HEK293T (cell line): ENCODE measurements around the gene CCDC180.

Experiments
- CTCF ChIA-PET: fragments of 350-600 bp; formaldehyde crosslinking; extraction: SDS; loops from one replicate; lab custom pipeline; 2021; ENCODE audit warnings: antibody characterized with exemption, inconsistent platforms; lab: Yijun Ruan, JAX
- POLR2A ChIA-PET: fragments of 350-600 bp; formaldehyde crosslinking; extraction: SDS; loops from one replicate; lab custom pipeline; 2020; ENCODE audit warnings: antibody characterized with exemption, inconsistent platforms; lab: Yijun Ruan, JAX
- DNase-seq: peaks from one replicate; pipeline ENCODE4 v3.0.0; 2012; ENCODE audit warnings: mixed read lengths; ENCODE audit errors: extremely low spot score
- ARNT ChIP-seq: fragments of 450-650 bp; IDR thresholded peaks from 2 replicates; pipeline ENCODE4 v1.6.1; 2017; ENCODE audit warnings: mild to moderate bottlenecking
- BHLHE40 ChIP-seq: fragments of 450-650 bp; IDR thresholded peaks from 2 replicates; pipeline ENCODE4 v1.6.1; 2016; ENCODE audit warnings: mild to moderate bottlenecking, moderate library complexity, borderline replicate concordance
- CTBP1 ChIP-seq: fragments of 450-650 bp; IDR thresholded peaks from 2 replicates; pipeline ENCODE4 v1.6.1; 2016; ENCODE audit warnings: borderline replicate concordance
- ELF4 ChIP-seq: fragments of 450-650 bp; IDR thresholded peaks from 2 replicates; pipeline ENCODE4 v1.6.1; 2017; ENCODE audit warnings: antibody characterized with exemption
- FOXA1 ChIP-seq: fragments of 450-650 bp; IDR thresholded peaks from 2 replicates; pipeline ENCODE4 v1.6.1; 2016; ENCODE audit warnings: mild to moderate bottlenecking
- FOXK2 ChIP-seq: fragments of 450-650 bp; IDR thresholded peaks from 2 replicates; pipeline ENCODE4 v1.6.1; 2016; ENCODE audit warnings: mild to moderate bottlenecking
- FOXM1 ChIP-seq: fragments of 450-650 bp; IDR thresholded peaks from 2 replicates; pipeline ENCODE4 v1.6.1; 2017; ENCODE audit warnings: mild to moderate bottlenecking, borderline replicate concordance
- HDGF ChIP-seq: fragments of 450-650 bp; IDR thresholded peaks from 2 replicates; pipeline ENCODE4 v1.6.1; 2017; ENCODE audit warnings: antibody characterized with exemption, borderline replicate concordance
- L3MBTL2 ChIP-seq: fragments of 450-650 bp; conservative IDR thresholded peaks from 2 replicates; pipeline ENCODE4 v1.6.1; 2016; ENCODE audit warnings: mild to moderate bottlenecking
- LEF1 ChIP-seq: fragments of 450-650 bp; IDR thresholded peaks from 2 replicates; pipeline ENCODE4 v1.6.1; 2017; ENCODE audit warnings: mild to moderate bottlenecking, borderline replicate concordance
- NFRKB ChIP-seq: fragments of 450-650 bp; IDR thresholded peaks from 2 replicates; pipeline ENCODE4 v1.6.1; 2016; ENCODE audit warnings: mild to moderate bottlenecking, moderate library complexity
- PKNOX1 ChIP-seq: fragments of 450-650 bp; IDR thresholded peaks from 2 replicates; pipeline ENCODE4 v1.6.1; 2016
- SP1 ChIP-seq: fragments of 450-650 bp; IDR thresholded peaks from 2 replicates; pipeline ENCODE4 v1.6.1; 2017
- SUZ12 ChIP-seq: fragments of 450-650 bp; IDR thresholded peaks from 2 replicates; pipeline ENCODE4 v1.6.1; 2016; ENCODE audit warnings: mild to moderate bottlenecking
- TARDBP ChIP-seq: fragments of 450-650 bp; IDR thresholded peaks from 2 replicates; pipeline ENCODE4 v1.6.1; 2016
- ZNF384 ChIP-seq: fragments of 450-650 bp; IDR thresholded peaks from 2 replicates; pipeline ENCODE4 v1.6.1; 2016

Gene CCDC180

GRCh38 chr9:97313746-97314145 lies 6.3 kb downstream of the CCDC180 start:
- DNase-seq, result no peak
- no peak for TF ChIP-seq PKNOX1
- TF ChIP-seq SP1, result no peak
- TF ChIP-seq L3MBTL2, result no peak
- TF ChIP-seq HDGF, result no peak
- no peak for TF ChIP-seq SUZ12
- TF ChIP-seq CTBP1, result no peak
- TF ChIP-seq NFRKB, result no peak
- TF ChIP-seq FOXK2, result no peak
- no peak for TF ChIP-seq BHLHE40
- TF ChIP-seq FOXA1, result no peak
- TF ChIP-seq LEF1, result no peak
- no peak for TF ChIP-seq ARNT
- TF ChIP-seq FOXM1, result no peak
- no peak for TF ChIP-seq ELF4
- no peak for TF ChIP-seq TARDBP
- no peak for TF ChIP-seq ZNF384
- ChIA-PET CTCF (interaction anchor here (0.6 kb wide), 1 partner anchor 272 kb away, joined by 4 read pairs; no protein-coding TSS in a partner anchor), POLR2A (no interaction called here)

GRCh38 chr9:97314503-97314902 lies 7.0 kb downstream of the CCDC180 start:
- POLR2A ChIA-PET, result no interaction called here
- DNase-seq, result no peak
- TF ChIP-seq L3MBTL2, result no peak
- TF ChIP-seq NFRKB, result no peak
- TF ChIP-seq BHLHE40, result no peak
- TF ChIP-seq LEF1, result no peak
- TF ChIP-seq ELF4, result no peak
- TF ChIP-seq SUZ12, result no peak
- no peak for TF ChIP-seq SP1
- TF ChIP-seq CTBP1, result no peak
- TF ChIP-seq PKNOX1, result no peak
- TF ChIP-seq FOXK2, result no peak
- no peak for TF ChIP-seq ZNF384
- no peak for TF ChIP-seq ARNT
- CTCF ChIA-PET, result interaction anchor here (0.6 kb wide), 1 partner anchor 273 kb away, joined by 4 read pairs; no protein-coding TSS in a partner anchor

- TF ChIP-seq ZNF384, result no peak
- no peak for TF ChIP-seq BHLHE40
- TF ChIP-seq LEF1, result no peak
- no peak for TF ChIP-seq SUZ12
- no peak for TF ChIP-seq HDGF
- no peak for TF ChIP-seq FOXA1
- TF ChIP-seq FOXM1, result no peak
- TF ChIP-seq CTBP1, result no peak
- TF ChIP-seq NFRKB, result no peak
- no peak for TF ChIP-seq ELF4
- TF ChIP-seq PKNOX1, result no peak
- CTCF ChIA-PET, result no interaction called here
Observed at GRCh38 chr9:97315550-97315949, 8.1 kb downstream of the CCDC180 start.

GRCh38 chr9:97316904-97317303 lies 9.4 kb downstream of the CCDC180 start:
- CTCF ChIA-PET, result no interaction called here
- TF ChIP-seq ELF4, result no peak
- no peak for TF ChIP-seq SUZ12
- TF ChIP-seq FOXA1, result no peak
- no peak for TF ChIP-seq L3MBTL2
- TF ChIP-seq NFRKB, result no peak
- no peak for TF ChIP-seq PKNOX1
- no peak for TF ChIP-seq HDGF
- TF ChIP-seq SP1, result no peak
- no peak for TF ChIP-seq LEF1
- TF ChIP-seq FOXK2, result no peak
- TF ChIP-seq BHLHE40, result no peak
- TF ChIP-seq ARNT, result no peak
- TF ChIP-seq FOXM1, result no peak
- TF ChIP-seq ZNF384, result no peak
- TF ChIP-seq CTBP1, result no peak
- DNase-seq, result no peak
- POLR2A ChIA-PET, result no interaction called here

More at GRCh38 chr9:97315550-97315949, 8.1 kb downstream of the CCDC180 start:
- DNase-seq, result no peak
- POLR2A ChIA-PET, result no interaction called here

GRCh38 chr9:97318433-97318832 lies 11.0 kb downstream of the CCDC180 start:
- TF ChIP-seq TARDBP (no peak), HDGF (no peak), ARNT (no peak), PKNOX1 (no peak), BHLHE40 (no peak), FOXM1 (no peak), SP1 (no peak)
- ChIA-PET CTCF (no interaction called here), POLR2A (no interaction called here)
- no peak for DNase-seq

- CTCF ChIA-PET, result no interaction called here
- POLR2A ChIA-PET, result no interaction called here
- DNase-seq, result no peak
- no peak for TF ChIP-seq LEF1
- no peak for TF ChIP-seq ELF4
Observed at GRCh38 chr9:97319395-97319794, 11.9 kb downstream of the CCDC180 start.
